ENCODE data around the gene TMEM88.

TMEM88 gene

GRCh38 chr17:7849130-7849750 lies 5.6 kb upstream of the TMEM88 start:
- ATAC-seq: no peak
- TF ChIP-seq ZFP3 (CRISPR knock-in tag; IDR thresholded peaks at IDR 0.05) (no peak), PPARA (CRISPR knock-in tag; IDR thresholded peaks at IDR 0.05; ENCODE audit: borderline replicate concordance) (no peak), ESRRG (CRISPR knock-in tag; IDR thresholded peaks at IDR 0.05) (no peak), CSRNP3 (CRISPR knock-in tag; IDR thresholded peaks at IDR 0.05) (no peak), BACH2 (CRISPR knock-in tag; IDR thresholded peaks at IDR 0.05; ENCODE audit: borderline replicate concordance) (no peak), ZNF70 (CRISPR knock-in tag; IDR thresholded peaks at IDR 0.05) (no peak), RARB (CRISPR knock-in tag; IDR thresholded peaks at IDR 0.05) (no peak), PATZ1 (CRISPR knock-in tag; IDR thresholded peaks at IDR 0.05; ENCODE audit: borderline replicate concordance) (no peak)

GRCh38 chr17:7849751-7850504 lies 4.9 kb upstream of the TMEM88 start:
- TF ChIP-seq ARNTL (CRISPR knock-in tag; IDR thresholded peaks at IDR 0.05; ENCODE audit: borderline replicate concordance, low read depth) (no peak), TOX (CRISPR knock-in tag; IDR thresholded peaks at IDR 0.05; ENCODE audit: borderline replicate concordance) (no peak)
- ATAC-seq: no peak

- peak; percentile 2; the same call in 1 of the 3 replicates for ATAC-seq
- TF ChIP-seq ZNF8 (CRISPR knock-in tag; IDR thresholded peaks at IDR 0.05) (no peak), OSR1 (CRISPR knock-in tag; IDR thresholded peaks at IDR 0.05) (no peak), ZC3H10 (CRISPR knock-in tag; IDR thresholded peaks at IDR 0.05) (no peak), TSHZ2 (CRISPR knock-in tag; IDR thresholded peaks at IDR 0.05) (no peak), ZNF70 (CRISPR knock-in tag; IDR thresholded peaks at IDR 0.05) (no peak), ZNF565 (CRISPR knock-in tag; conservative IDR thresholded peaks at IDR 0.05; ENCODE audit: low read depth) (no peak), POU6F1 (CRISPR knock-in tag; IDR thresholded peaks at IDR 0.05; ENCODE audit: borderline replicate concordance, low read depth) (no peak), TOX (CRISPR knock-in tag; IDR thresholded peaks at IDR 0.05; ENCODE audit: borderline replicate concordance) (no peak), ARNTL (CRISPR knock-in tag; IDR thresholded peaks at IDR 0.05; ENCODE audit: borderline replicate concordance, low read depth) (no peak), SNAI2 (CRISPR knock-in tag; IDR thresholded peaks at IDR 0.05) (no peak), ZFP3 (CRISPR knock-in tag; IDR thresholded peaks at IDR 0.05) (no peak), CREB5 (CRISPR knock-in tag; IDR thresholded peaks at IDR 0.05; ENCODE audit: low read depth) (no peak), GLIS3 (CRISPR knock-in tag; IDR thresholded peaks at IDR 0.05) (no peak), RARB (CRISPR knock-in tag; IDR thresholded peaks at IDR 0.05) (no peak), ZFP30 (CRISPR knock-in tag; IDR thresholded peaks at IDR 0.05) (no peak), CSDC2 (CRISPR knock-in tag; IDR thresholded peaks at IDR 0.05) (no peak)
Measured at GRCh38 chr17:7850701-7851437, 4.0 kb upstream of the TMEM88 start.
